ENCODE data around the gene C1orf105.
A peak's percentile ranks its signal among the peaks of the same experiment; 100 is the strongest.

The C1orf105 gene

DNA sequence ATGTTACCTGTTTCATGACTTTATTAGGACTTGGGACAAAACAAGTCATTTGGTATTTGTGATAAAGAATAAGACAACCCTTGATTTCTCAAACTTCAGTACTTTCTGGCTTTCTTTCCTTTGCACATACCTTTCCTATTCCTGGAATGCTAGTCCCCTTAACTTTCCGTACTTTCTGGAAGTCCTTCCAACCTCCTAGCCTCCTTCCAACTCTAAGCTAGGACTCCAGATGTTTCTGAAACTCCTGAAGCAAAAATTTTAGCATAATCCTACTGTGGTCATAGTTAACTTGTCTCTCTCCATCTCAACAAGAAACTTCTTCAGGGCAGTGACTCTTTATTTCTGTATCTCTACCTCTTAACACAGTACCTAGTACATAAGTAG is 19.8 kb upstream of the C1orf105 start:
- DNase-seq (ENCODE audit: low spot score) = no peak
- TF ChIP-seq, protein P1, sequence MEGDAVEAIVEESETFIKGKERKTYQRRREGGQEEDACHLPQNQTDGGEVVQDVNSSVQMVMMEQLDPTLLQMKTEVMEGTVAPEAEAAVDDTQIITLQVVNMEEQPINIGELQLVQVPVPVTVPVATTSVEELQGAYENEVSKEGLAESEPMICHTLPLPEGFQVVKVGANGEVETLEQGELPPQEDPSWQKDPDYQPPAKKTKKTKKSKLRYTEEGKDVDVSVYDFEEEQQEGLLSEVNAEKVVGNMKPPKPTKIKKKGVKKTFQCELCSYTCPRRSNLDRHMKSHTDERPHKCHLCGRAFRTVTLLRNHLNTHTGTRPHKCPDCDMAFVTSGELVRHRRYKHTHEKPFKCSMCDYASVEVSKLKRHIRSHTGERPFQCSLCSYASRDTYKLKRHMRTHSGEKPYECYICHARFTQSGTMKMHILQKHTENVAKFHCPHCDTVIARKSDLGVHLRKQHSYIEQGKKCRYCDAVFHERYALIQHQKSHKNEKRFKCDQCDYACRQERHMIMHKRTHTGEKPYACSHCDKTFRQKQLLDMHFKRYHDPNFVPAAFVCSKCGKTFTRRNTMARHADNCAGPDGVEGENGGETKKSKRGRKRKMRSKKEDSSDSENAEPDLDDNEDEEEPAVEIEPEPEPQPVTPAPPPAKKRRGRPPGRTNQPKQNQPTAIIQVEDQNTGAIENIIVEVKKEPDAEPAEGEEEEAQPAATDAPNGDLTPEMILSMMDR (IDR thresholded peaks at IDR 0.05; ENCODE audit: extremely low read depth, missing control alignments) = no peak

DNA sequence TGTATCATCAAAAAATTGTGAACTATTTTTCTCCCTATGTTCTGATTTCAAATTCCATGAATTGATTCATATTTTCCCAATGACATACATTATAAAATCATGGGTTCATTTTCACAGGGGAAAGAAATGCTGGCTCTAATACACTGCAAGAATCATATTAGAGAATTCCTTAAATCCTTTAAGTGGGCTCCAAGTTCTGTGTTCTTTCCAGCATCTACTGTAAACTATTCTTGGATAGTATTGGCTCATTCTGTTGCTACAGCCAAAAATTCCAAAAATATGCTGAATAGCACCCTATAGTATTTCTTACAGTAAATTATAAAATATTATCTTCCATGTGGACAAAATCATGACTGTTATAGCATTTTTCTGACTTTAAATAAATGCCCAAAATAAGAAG is 19.0 kb upstream of the C1orf105 start:
- DNase-seq (ENCODE audit: low spot score) = no peak
- TF ChIP-seq, protein P1 (IDR thresholded peaks at IDR 0.05; ENCODE audit: extremely low read depth, missing control alignments) = no peak

DNA sequence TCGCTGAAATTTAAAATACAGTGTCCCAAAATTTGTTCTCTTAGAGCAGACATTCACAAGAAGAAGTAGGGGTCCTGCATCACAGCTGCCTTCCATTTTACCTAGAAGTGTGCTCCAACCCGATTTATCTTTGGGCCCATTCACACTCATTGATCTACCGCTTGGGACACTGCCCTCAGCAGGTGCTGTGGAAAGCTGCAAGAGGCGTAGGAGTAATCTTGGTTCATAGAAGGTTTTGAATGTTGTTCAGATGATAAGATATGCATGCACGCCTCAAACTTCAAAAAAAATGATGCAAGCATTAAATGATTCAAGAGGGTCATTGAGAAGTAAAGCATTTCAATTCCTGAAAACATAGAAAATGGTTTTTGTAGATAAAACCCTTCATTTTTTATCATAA is 18.6 kb upstream of the C1orf105 start:
- TF ChIP-seq, protein P1 (IDR thresholded peaks at IDR 0.05; ENCODE audit: extremely low read depth, missing control alignments) = peak; percentile 16
- DNase-seq (ENCODE audit: low spot score) = no peak

DNA sequence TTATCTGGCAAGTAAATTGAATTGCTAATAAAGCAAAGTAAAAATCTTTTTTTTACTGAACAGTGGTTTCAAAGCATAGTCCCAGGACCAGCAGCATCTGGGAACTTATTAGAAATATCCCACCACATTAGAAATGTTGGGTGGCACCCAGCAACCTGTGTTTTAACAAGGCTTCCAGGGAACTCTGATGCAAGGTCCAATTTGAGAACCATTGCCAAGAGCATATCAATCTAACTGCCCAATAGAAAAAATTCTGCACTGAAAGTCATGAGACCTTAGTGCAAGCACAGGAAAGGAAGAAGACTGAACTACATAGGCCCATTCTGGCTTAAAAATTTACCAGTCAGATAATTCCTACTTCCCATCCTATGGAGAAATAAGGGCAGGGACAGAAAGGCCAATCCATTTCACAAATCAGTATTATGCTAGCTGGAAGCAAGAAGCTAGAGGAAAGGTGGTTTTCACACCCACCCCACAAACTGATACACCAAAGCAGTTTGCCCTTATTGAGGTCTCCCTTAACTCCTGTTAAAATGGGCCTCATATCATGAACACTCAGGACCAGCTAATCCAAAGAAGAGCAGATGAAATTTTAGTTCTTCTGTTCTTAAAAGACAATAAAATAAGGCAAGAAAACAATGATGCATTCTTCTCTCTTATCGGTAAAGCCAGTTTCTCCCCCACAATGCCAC is 17.5 kb upstream of the C1orf105 start:
- DNase-seq (ENCODE audit: low spot score) = no peak
- TF ChIP-seq, protein P1 (IDR thresholded peaks at IDR 0.05; ENCODE audit: extremely low read depth, missing control alignments) = no peak

DNA sequence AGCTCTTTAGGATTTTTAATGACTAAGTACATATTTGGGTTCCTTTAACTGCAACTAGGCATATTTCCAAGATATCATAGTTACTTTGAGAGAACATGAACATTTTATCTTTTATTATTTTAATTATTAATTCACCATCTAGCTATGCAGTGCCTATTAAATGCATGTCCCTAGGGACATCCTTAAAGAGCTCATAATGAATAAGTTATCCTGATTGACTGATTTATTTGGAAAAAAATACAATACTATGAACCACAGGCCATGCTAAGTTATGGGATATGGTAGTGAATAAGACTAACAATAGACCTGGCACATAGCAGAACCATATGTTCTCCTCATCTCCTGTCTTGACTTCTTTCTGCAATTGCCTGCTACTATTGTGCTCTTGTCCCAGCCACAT is 16.4 kb upstream of the C1orf105 start:
- TF ChIP-seq, protein P1 (IDR thresholded peaks at IDR 0.05; ENCODE audit: extremely low read depth, missing control alignments) = no peak
- DNase-seq (ENCODE audit: low spot score) = no peak

DNA sequence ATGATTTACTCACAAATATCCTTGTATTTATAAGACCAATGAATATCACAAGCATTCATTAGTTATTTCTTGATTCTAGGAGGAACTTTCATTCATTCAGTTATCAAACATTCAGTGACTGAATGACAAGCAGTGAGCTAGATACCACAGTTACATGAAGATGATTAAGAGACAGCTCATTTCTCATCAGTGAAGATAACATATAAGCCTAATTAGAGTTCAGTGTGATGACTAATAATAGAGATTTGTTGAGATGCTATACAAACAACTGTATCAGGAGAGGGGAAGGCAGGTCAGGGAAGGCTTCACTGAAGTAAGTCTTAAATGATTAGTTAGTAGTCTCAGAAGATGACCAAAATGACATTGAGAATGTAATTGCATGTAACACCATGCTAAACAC is 14.6 kb upstream of the C1orf105 start:
- no peak for DNase-seq (ENCODE audit: low spot score)
- TF ChIP-seq, protein P1 (IDR thresholded peaks at IDR 0.05; ENCODE audit: extremely low read depth, missing control alignments) = no peak

DNA sequence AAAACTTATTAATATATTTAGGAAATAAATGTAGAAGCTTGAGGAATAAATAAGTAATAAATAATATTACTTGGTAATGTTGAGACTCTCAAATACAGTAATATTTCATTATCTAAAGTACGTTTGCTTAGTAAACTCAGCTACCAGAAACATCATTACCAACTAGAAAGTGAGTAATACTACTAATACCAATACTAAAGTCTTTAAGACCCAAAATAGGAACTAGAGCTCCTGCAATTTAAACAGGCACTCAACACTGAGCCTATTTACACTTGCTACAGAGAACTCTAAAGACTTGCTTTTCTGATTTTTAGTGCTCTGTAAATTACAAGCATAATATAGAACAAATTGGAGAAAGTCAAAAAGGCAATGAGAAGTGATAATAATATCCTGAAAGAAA is 13.5 kb upstream of the C1orf105 start:
- TF ChIP-seq, protein P1 (IDR thresholded peaks at IDR 0.05; ENCODE audit: extremely low read depth, missing control alignments) = no peak

More for the DNA sequence above, 13.5 kb upstream of the C1orf105 start:
- no peak for DNase-seq (ENCODE audit: low spot score)

Data from GM20000 (cell line).